Endometrial microvascular endothelial cells (primary cell): ENCODE measurements around the gene ADGRD1. TPM values are rescaled to one million over a fixed set of nuclear protein-coding genes. Genes with fewer than 3 reads are reported as not detected.

ENCODE experiments used
- in situ Hi-C: cut with HindIII; loops from 2 replicates; pipeline ENCODE4 v1.10.0; 2017; ENCODE audit warnings: low sequenced_read_pairs, low pct_unique_long_range_greater_than_20kb; ENCODE audit errors: inconsistent ontology term
- total RNA-seq: library from RNA; depleted of rRNA; stranded (reverse); fragments of >200 nt; gene quantifications from one replicate; pipeline ENCODE4 v1.2.3, GENCODE V29; 2015; ENCODE audit errors: inconsistent ontology term

Gene ADGRD1
- total RNA-seq, 1 donor from 2014 or later: not detected

DNA sequence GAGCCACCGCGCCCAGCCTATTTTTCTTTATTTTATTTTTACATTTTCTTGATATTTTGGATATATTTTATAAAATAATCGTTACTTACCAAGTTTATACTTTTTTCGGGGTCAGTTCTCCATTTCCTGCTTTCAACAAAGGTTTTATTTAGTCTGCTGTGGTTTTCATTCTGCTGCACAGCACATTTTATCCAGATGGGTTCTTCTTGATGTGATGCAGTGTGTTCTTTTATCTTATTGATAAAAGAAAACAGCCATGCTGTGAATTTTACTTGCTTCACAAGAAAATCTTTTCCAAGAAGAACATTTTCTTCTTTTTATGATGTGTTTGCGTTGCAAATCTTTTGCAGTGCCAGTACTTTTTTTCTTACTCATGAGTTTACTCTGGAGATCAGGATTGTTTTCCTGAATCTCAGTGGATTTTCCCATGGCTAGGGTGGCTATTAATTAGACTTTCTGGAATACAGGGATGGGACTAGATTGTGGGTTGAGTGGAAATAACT lies 192.5 kb downstream of the ADGRD1 start:
- in situ Hi-C loops: no loop called here

DNA sequence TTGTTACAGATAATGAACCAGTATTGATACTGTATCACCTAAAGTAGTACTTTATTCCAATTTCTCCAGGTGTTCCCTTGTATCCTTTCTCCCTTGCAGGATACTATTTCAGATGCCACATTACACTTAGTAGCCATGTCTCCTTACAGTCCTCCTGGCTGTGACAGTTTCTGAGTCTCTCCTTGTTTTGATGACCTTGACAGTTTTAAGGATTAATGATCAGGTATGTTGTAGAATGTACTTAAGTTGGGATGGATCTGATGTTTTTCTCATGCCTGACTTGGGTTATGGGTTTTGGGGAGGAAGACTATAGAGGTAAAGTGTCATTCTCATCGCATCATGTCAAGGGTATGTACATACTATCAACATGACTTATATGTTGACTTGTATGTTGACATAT lies 193.6 kb downstream of the ADGRD1 start:
- in situ Hi-C loops: no loop called here

DNA sequence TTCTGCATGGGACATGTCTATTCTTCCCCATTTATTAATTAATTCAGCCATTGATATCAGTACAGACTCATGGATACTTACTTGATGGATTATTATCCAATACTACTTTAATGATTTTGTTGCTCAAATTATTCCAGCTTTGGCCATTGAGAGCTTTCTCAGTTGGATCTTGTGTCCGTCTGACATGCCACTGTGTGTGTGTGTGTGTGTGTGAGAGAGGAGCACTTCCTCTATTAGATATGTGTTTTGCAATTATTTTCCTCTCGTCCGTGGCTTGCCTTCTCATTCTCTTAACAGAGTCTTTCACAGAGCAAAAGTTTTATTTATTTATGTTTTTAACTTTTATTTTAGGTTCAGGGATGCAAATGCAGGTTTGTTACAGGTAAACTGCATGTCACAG lies 194.2 kb downstream of the ADGRD1 start:
- in situ Hi-C loops: no loop called here

DNA sequence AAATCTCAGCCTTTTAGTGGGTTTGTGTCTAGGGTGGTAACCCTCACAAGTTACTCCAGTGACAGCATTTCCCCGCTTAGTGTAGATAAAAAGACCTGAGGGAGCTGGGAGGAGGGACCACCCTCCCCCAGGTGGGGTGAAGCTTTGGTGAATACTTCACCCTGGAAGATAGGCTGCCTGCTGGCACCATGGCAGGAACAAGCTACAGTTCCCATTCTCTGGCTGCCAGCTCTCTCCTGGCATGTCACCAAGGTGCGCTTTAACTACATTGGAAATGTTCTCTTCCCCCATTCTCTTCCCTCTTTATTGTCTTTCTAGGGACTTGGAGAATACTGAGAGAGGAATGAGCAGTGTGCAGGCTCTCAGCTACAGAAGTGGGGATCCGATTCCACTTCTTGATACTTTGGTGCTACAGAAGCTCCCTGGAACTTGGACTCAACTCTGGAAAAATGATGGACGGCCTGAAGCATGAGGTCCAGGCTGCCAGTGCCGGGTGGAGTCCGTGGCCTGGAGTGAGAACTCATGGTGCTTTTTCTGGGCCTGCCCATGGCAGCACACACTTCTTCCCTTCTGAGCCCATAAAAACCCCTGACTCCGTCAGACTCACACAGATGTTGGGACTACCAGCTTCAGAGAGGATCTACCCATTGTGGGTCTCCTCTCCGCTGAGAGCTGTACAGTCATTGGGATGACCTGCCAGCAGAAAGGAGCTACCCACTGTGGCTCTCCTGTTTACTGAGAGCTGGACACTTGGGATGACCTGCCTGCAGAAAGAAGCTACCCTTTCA lies 198.0 kb downstream of the ADGRD1 start:
- in situ Hi-C loops: no loop called here

DNA sequence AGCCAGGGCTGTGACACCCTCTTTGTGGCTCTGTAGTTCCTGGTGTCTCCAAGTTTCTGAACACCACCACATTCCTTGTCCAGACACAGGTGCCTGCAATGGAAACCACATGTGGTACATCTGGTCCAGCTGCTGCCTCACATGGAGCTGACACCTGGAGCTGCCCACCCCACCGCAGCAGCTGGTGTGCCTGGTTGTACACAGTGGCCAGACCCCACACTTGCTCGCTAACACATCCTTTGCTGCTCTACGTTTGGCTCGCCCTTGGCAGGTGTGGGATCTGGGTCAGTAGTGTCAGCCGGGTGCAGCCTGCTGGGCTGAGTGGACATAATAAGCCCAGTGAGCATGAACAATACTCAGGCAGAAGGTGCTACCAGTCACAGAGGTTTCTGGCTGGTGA lies 198.9 kb downstream of the ADGRD1 start:
- in situ Hi-C loops: no loop called here

DNA sequence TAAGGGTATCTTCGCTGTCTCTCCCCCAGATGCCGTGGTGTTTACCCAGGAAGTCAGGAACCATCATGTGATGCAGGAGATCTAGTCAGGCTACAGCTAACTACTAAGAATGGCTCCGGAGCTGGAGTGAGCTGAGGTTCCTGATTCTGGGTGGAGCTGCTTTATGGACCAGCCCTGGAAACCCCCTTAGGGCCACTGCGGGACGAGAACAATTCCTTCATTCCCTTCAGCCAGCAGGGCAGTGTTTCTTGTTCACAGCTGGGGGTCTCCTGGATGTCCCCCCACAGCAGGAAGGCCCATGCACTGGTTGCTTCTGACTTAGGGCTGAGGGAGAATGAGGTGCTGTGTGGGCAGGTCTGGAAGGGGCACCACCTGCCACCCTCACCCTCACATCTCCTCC lies 199.3 kb downstream of the ADGRD1 start:
- in situ Hi-C loops: no loop called here

DNA sequence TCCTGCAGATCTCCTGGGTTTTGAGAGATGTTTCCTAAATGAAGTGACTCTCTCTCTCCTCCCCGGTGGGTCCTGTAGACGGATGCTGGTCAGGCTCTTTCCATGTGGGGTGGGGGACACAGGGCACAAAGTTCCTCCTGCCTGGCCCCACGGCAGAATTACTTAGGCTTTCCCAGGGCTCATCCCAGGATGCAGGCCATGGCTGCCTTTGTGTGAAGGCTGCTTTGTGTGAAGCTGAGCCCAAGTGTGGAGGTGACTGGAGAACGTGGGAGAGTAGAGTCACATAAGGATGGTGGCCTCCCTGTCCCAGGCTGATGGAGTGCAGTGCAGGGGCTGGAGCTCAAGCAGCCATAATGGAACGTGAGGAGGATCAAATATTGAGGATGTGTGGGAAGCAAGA lies 200.2 kb downstream of the ADGRD1 start:
- in situ Hi-C loops: no loop called here

DNA sequence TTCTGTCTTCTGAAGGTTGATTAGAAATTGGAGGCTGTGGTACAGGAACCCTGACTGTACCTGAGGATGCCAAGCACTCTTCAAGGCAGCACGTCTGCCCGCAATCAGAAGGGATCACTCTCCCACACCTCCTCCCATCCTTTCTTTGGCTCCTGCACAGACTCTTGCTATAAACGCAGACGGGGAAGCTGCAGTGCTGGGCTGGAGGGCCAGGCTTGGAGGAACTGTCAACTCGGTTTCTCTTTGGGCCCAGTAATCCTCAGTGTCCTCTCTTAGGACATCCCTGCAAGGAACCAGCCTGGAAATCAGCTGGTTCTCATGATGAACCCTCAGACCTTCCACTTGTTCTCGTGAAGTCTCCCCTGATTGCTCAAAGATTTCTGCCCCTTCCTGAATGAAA lies 201.4 kb downstream of the ADGRD1 start:
- in situ Hi-C loops: no loop called here

DNA sequence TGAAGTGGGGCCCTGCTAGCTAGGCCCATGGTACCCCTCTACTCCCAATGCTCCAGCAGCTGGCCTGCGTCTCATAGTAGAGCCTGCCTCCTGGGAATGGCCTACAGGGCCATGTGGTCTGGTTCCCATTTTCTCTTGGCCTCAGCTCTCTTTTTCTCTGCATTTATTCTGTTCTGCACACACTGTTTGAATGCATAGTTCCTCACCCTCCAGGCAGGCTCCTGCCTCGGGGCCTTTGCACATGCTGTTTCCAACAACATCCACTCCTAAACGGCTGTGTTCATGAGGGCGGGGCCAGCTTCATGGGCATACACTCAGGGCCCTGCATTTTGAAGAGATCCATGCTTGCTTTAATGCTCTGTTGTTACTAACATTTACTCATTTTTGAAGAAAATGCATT lies 204.0 kb downstream of the ADGRD1 start:
- in situ Hi-C loops: no loop called here

DNA sequence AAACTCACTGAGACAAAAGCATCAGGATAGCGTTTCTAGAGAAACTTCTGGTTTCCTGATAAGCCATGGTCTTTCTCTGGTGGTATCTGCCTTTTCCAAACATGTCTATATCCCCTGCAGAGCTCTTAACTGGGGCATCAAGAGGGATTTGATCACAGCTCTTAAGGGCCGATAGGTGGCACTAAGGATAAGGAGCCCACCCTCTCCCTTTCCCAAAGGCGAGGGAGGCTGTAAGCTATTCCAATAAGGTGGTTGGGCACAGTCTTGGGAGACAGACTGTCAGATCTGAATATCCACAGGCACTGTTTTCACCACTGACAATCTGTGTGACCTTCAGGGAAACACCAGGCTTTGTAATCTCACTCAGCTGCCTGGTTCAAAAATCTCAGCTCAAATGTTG lies 206.0 kb downstream of the ADGRD1 start:
- in situ Hi-C loops: no loop called here

DNA sequence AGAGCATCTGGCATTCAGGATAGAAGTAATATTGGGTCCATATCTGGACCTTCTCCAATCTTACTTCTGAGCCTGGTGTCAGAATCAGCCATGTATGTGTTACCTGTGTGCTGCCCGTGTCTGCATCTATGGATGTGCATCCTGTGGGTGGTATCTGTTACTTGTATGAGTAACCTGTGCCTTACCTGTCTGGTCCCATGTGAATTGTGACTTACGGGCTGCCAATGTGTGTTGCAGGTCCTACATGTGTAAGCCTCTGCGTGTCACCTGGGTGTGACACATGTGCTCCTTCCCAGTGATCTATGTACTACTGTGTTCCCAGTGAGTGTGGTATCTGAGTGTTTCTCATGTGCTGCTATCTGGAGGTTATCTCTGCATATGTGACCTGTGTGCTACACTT lies 208.4 kb downstream of the ADGRD1 start:
- in situ Hi-C loops: no loop called here

DNA sequence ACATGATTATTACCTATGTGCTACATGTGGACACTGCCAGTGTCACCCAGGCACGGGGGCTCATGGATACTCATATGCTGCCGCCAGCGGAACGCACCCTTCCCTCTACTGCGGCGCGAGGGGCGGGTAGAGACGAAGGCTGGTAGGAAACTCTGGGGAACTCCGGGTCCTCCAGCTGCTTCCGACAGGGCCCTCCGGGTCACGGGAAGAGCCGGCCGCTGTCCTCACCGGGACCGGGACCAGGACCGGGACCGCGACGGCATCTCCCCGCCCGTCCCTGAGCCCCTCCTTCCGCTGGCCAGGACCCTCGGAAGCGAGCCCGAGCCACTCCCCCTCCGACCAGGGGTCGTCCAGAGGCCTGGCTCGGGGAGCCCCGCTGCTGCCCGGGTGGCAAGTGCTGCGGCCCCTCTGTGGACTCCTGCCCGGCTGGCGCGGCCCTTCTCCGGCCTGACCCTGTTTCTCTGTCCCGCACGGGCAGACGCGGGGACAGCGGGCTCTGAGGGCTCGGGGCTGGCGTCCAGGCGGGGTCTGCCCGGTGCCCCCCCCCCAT lies 209.6 kb downstream of the ADGRD1 start:
- in situ Hi-C loops: no loop called here

DNA sequence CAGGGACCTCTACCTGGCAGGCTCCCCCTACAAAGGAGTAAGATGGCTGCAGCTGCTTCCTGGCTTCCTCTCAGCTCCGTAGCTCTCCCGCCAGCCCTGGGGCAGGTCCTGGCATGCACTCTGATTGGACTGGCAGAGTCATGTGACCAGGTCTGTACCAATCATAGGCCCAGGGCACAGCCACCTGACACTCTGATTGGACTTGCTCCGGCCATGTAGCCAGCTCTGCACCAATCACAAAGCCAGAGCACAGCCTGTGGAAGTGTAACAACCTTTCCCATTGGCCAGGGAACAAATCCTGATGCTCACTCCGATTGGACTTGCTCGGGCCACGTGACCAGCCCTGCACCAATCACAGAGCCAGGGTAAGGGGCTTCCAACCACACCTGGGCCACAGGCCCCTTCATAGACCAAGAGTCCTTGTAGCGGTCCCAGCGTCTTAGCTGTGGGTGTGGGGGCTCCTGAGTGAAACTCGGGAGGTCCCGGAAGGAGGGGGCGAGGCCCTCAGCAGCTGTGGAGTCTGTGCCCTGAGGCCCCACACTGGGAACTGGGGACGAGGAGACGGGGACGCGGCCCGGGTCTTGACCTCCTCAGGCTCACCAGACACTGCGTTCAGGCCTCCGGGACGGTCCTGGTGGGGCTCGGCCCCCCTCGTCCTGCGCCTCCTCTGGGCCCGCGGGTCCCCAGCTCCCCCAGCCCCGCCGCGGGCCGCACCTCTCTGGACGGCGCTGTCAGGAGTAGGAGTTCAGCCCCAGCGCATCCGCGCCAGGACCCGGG lies 210.6 kb downstream of the ADGRD1 start:
- in situ Hi-C loops: no loop called here

DNA sequence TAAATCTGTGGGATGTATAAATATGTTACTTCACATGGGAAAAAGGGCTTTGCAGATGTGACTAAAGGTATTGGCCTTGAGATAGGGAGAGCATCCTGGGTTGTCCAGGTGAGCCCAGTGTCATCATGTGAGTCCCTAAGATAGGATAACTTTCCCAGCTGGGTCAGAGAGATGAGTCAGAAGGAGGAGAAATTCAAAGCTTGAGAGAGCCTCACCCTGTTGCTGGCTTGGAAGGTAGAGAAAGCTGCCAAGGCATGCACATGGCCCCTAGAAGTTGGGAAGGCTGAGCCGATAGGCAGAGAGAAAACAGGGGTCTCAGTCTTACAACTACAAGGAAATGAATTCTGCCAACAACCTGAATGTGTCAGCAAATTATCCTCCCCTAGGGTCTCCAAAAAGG lies 213.0 kb downstream of the ADGRD1 start:
- in situ Hi-C loops: no loop called here

DNA sequence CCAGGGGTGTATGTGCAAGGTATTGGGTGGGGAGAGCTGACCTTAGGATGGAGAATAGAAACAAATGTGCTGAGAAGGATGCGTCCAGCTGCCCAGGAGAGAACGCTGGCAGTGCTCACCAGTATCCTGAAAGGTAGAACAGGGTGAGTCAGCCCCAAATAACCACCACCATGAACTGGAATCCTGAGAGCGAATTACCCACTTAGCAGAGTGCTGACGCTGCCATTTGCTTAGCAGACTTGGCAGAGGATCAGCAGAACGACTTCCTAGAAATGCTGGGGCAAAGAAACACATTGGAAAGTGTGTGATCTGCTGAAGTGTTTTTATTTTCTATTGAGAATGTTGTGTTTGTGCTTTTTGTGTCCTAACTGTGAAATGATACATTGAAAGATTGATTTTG lies 213.6 kb downstream of the ADGRD1 start:
- in situ Hi-C loops: no loop called here

DNA sequence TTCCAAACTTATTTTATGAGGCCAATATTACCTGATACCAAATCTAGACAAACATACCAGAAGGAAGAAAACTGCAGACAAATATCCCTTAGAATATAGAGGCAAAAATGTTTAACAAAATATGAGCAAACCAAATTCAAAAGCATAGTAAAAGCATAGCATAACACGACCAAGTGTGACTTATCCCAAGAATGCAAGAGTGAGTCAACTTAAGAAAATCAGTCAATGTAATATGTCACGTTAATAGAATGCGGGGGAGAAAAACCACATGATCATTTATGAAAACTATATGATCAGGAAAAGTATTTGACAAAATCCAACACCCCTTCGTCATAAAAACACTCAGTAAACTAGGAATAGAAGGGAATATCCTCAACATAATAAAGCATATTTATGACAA lies 217.3 kb downstream of the ADGRD1 start:
- in situ Hi-C loops: no loop called here

DNA sequence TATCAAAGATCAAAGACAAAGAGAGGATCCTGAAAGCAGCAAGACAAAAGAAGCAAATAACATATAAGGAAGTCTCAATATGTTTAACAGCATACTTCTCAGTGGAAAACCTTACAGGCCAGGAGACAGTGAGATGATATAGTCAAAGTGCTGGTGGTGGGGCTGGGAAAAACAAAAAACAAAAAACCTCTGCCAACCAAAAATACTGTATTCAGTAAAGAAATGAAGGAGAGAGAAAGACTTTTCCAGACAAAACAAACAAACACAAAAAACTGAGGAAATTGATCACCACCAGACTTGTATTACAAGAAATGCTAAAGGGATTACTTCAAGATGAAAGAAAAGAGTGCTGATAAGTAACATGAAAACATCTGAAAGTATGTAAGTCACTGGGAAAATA lies 221.2 kb downstream of the ADGRD1 start:
- in situ Hi-C loops: no loop called here

DNA sequence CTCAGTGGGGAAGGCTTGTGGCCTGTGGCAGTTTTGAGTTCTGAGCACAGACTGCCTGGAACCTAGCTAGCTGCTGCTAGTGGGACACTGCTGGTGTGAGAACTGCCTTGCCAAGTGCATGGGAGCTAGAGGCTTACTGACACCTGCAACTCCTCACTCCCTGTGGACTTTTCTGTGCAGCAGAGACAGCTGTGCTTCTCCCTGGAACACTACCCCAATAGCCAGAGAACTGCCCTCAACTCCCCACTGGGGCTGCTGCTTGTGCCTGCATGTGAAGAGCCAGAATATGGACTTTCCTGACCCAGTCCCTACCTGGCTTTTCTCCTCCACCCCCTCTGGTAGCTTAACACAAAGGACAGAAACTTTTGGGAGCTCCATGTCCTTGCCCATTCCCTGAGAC lies 222.6 kb downstream of the ADGRD1 start:
- in situ Hi-C loops: no loop called here

DNA sequence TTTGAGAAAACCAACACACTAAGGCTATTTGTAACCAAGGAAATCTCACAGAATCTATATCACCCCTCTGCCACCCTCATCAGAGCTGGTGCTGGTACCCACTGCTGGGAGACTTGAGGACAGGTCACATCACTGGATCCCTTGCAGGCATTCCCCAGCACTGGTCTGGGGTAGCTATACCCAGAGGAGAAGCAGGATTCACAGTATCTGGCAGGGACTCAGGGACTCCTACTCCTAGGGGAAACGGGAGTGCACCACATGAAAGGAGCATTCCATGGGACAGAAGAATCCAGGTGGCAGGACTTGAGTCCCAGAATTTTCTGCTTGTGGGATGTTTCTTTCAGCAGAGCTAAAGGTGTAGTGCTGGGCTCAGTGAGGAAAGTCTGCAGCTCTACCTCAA lies 223.2 kb downstream of the ADGRD1 start:
- in situ Hi-C loops: no loop called here

DNA sequence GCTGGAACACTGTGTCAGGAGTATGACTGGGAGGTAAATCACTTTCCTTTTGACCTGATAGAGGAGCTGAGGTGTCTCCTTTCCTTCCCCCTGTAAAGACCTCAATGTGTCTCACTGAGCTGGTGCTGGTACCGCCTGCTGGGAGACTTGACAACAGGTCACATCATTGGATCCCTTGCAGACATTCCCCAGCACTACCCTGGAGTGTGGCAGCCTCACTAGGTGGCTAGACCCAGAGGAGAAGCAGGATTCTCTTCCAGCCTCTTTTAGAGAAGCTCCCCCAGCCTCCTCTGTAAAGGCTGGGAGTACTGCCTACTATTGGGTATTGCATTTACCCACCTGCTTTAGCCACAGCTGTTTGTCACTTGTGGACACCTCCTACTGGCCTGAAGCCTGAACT lies 223.9 kb downstream of the ADGRD1 start:
- in situ Hi-C loops: no loop called here
